Left hindlimb (tissue), 1 donor: ENCODE measurements around the gene PLA2G4C.
A peak's percentile ranks its signal among the peaks of the same experiment; 100 is the strongest.

ENCODE experiments used
- DNase-seq: peaks from one replicate; pipeline ENCODE4 v3.0.0-alpha.2; 2018

Gene PLA2G4C

DNA sequence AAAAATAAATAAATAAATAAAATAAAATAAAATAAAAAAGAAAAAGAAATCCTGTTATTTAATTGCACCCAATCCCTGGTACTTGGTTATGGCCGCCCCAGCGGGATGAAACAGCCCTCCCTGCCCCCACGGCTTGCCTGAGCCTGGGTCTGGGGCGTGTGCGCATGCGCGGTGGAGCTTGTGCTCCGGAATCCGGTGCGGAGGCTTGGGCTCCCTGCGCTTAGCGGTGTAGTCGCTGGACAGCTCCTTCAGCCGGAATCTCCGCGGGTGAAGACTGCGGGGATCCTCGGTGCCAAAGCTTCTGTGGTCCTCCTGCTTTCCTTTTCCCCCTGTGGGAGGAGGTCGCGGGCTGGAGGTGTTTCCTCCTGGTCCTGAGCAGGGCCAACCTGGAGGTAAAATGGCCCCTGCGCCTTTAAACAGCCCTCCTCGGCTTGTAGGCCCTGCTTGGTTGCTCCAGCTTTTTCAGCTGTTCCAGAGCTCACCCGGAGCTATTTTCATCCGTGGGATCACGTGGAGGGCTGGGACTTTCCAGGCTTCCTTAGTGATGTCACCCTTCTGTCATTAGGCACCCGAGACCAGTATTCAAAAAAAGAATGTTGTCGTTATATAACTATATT is at the start of gene PLA2G4C:
Gene PLA2G4C, minus strand, starts transcription at position 468 of the 617 bp plus-strand sequence. CDS start 4,288 bp downstream, outside the sequence.
- DNase-seq = peak; percentile 88

DNA sequence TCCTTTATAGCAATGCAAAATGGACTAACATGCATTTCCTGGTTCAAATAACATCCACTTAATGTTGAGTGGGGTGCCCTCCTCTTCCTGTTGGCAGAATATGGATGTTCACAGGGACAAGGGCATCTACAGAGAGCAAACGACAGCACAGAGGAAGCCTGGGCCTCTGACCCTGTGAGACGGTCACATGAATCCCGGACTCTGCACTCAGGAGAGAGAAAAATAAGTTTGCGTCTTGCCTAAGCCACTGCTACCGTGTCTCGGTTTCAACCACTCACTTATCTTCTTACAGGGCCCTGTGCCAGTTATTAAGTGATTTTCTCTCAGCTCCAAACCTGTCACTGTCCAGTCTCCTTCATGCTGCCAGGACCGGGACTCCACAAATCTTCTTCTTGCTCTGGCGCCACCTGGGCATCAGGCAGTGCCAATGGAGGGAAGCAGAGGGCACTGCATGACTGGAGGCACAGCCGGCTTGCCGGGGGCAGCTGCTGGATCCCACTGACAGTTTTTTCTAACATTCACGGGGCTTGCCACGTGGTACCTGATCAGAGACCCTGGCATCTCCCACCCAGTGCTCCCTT is 47.7 kb upstream of the PLA2G4C start:
- no peak for DNase-seq

DNA sequence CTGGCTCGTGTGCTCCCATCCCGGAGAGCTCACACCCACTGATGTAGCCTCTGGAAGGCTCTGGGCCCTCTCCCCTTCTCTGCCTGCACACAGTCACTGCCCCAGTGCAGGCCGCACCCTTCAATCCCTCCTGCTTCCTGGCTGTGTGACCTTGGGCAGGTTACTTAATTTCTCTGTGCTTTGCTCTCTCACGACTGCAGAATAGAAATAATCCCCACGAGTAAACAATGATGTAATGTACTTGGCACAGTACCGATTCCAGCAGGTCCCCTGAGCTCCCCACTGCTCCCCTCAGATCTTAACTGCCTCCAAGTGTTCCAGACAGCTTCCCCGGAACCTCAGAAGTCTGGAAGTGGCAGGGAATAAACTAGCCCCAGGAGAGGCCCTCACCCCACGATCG is 43.4 kb upstream of the PLA2G4C start:
- no peak for DNase-seq

GRCh38 chr19:48152551-48152950 is 41.9 kb upstream of the PLA2G4C start:
- DNase-seq = peak; percentile 72

DNA sequence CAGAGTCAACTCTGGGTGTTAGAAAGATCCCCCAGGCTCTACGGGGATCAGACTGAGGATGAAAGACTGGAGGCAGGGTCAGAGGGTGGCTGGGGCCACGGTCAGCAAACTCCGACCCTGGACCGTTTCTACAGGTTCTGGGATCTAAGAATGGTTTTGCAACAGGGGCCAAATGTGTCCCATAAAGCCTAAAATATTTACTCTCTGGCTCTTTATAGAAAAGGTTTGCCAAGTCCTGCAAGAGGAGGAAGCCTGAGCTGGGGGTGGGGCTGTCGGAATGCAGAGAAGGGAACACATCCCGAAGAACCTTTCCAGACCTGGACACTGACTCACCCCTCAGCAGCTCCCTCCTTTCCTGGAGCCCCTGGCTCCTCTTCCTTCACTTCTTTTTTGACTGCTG is 38.8 kb upstream of the PLA2G4C start:
- no peak for DNase-seq

GRCh38 chr19:48148576-48148975 is 38.0 kb upstream of the PLA2G4C start:
- no peak for DNase-seq

DNA sequence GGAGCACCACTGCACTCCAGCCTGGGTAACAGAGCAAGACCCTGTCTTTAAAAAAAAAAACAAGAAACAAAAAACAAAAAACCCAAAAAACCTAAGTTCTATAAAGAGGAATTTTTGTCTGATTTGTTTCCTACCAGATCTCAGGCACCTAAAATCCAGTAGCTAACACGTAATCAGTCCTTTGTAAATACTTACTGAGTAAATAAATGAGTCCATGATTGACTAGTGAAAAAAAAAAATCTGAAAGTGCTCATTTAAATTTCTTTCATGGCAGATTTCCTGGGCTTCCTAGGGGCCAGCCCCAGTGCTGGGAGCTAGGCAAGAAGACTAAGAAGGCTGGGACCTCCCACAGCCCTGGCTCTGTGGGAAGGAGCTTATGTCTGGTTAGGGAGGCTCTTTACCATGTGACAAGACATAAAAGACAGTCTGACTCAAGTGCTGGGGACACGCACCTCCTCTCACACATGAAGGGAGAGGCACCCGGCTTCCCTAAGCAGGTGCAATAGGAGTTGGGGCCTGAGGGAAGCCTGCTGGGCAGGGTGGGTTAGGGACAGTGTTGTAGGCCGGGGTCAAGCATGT is 37.1 kb upstream of the PLA2G4C start:
- no peak for DNase-seq

GRCh38 chr19:48139053-48139452 is 28.4 kb upstream of the PLA2G4C start:
- no peak for DNase-seq

GRCh38 chr19:48137411-48137810 is 26.8 kb upstream of the PLA2G4C start:
- no peak for DNase-seq

GRCh38 chr19:48136547-48136946 is 25.9 kb upstream of the PLA2G4C start:
- DNase-seq = no peak

- DNase-seq = no peak
Observed at GRCh38 chr19:48135411-48135810, 24.8 kb upstream of the PLA2G4C start.

GRCh38 chr19:48133094-48133493 is 22.5 kb upstream of the PLA2G4C start:
- DNase-seq = no peak

DNA sequence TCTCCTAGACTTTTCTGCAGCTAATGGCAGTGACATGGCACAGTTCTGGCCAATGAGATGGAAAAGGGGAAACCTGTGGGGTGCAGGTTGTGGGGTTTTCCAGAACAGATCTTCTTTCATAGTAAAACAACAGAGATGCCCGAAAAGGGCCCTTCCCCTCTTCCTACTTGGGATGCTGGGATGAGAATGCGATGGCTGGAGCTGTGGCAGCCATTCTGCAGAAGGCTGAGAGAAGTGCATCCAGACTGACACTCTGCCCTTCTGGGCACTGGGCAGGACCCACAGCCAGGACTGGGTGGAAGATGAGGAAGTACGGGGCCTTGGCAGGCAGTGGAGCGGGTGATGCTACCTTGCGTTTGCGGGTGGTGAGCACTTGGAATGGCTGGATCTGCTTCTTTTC is 16.9 kb upstream of the PLA2G4C start:
- no peak for DNase-seq

GRCh38 chr19:48123907-48124651 is 13.5 kb upstream of the PLA2G4C start:
- DNase-seq = no peak

DNA sequence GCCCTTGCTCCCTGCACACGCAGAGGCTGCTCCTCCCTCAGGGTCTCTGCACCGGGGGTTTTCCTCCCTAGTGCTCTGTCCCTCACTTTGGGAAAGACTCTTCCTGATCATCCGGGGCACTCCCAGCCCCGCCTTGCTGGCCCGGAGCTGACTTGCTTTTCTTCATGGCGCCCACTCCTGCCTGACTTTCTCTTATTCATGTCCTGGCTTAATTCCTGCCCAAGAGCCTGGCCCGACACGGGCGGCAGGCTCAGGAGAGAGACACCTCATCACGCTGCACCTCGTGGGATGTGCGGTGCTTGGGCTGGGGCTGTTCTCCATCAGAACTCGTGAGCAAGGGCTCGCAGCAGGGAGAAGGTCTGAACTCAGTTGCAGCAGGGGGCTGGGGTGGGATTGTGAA is 11.8 kb upstream of the PLA2G4C start:
- DNase-seq = no peak

DNA sequence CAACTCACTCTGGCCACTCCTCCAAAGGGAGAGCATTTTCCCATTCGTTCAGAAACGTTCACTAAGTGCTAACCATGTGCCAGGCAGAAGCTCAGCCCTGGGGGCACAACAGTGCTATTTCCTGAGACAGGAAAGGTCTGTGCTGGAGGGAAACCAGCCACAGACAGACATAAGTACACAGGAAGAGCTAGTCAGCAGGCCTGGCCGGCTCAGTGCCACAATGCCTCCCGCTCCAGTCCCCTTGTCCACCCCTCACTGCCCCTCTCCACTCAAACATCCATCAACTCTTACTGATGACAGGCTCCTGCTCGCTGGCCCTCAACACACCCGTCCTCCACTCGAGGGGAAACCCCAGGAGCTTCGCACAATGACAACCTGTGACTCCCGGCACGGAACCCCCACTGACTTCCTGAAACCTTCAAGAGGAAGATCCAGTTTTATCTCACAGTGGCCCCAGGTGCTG is 11.3 kb upstream of the PLA2G4C start:
- no peak for DNase-seq

DNA sequence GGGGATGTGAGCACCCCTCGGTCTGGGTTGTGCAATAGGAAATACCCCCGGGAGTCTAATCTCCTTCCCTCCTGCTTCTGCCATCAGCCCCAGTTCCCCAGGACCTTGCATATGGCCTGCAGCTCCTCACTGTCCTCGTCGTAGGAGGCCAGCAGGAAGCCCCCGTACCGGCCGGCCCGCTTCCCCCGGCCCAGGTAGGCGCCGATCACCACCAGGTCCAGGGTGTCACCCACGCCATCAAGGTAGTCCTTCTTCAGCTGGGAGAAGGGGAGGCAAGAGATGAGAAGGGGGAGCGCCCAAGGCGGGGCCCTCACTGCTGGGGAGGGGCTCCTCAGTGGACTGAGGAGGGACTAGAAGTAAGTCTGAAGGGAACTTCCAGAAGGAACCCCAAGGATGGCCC is 10.4 kb upstream of the PLA2G4C start:
- no peak for DNase-seq

DNA sequence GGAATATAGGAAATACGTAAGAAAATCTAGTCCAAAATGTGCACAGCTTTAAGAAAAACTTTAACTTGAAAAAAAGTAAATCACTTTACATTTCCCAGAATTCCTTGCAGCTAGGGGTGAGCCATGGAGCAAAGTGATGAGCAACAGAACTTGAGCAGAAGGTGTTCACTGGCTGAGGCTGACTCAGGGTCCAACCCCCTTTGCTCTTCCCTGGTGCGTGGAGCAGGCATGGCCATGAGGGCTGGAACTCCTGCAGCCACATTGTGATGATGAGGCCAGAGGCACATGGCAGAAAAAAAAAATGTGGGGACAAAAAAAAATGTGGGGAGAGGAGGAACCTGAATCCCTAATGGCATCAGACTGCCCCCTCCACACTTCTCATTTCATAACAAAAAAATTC is 9.9 kb upstream of the PLA2G4C start:
- no peak for DNase-seq

DNA sequence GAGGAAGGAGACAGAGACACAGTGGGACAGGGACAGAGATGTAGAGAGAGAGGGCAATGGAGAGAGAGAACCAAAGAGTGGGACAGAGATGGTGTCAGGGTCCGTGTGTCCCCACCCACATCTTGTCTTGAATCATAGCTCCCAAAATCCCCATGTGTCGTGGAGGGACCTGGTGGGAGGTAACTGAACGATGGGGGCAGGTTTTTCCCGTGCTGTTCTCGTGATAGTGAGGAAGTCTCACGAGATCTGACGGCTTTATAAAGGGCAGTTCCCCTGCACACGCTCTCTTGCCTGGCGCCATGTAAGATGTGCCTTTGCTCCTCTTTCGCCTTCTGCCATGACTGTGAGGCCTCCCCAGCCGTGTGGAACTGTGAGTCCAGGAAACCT is 7.5 kb upstream of the PLA2G4C start:
- no peak for DNase-seq

GRCh38 chr19:48117515-48118130 is 7.0 kb upstream of the PLA2G4C start:
- no peak for DNase-seq

DNA sequence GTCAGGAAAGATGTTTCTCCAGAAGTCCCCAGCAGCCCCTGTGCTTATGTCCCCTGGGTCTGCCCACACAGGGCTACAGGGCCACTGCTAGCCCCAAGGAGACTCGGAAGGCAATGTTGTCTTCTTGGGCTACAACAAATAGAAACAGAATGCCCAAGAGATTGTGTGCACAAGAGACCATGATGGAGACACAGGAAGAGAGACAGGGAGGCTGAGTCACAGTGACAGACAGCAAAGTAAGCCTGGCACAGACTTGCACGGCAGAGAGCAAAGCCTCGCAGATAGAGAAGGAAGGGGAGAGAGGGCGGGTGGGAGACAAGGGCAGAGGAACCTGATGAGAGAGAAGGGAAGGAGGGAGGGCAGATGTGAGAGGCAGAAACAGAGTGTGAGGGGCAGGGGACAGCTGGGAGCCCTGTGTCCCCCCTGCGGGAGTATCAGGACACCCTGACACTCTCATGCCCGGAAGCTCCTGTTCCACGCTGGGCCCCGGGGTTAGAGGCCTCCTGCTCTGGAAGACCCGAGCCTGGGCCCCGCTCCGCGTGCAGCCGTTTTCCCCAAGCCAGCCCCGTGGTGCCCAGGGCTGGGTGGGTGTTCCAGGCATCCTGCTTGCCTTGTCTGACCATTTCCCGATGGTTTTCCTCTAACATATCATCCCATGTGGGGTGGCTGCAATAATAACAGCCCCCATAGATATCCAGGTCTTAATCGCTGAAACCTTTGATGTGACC is 2.7 kb upstream of the PLA2G4C start:
- no peak for DNase-seq

DNA sequence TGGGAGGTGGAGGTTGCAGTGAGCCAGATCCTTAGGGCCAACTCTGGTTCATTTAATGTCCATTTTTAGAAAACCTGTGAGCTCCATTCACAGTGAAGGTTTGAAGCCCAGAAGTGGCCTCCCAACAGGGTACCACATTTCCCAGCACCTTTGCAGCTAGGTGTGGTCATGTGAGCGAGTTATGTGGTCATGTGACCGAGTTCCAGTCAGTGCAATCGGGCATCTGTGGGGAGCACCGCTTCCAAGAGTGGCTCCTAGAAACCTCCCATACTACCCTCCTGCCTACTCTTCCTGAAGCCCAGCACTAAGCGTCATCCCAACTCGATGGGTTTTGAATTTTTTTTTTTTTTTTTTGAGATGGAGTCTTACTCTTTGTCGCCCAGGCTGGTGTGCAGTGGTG is 663 bp upstream of the PLA2G4C start:
- DNase-seq = no peak
